A673 (cell line): ENCODE results near the gene DNAI7.

Experiments
- CTCF ChIP-seq: fragments of 300-800, 200-600 bp; sonication (generic); conservative IDR thresholded peaks from 2 replicates; pipeline ENCODE4 v1.5.1; 2017; ENCODE audit warnings: low read depth, mild to moderate bottlenecking, antibody characterized with exemption, low read length, moderate library complexity, mixed read lengths
- EZH2 ChIP-seq: fragments of 200-600 bp; sonication (generic); IDR thresholded peaks from 2 replicates; pipeline ENCODE4 v1.6.1; 2017; ENCODE audit warnings: borderline replicate concordance, low read depth, mild to moderate bottlenecking, mixed read lengths, antibody characterized with exemption, low read length; ENCODE audit not compliant: poor library complexity, severe bottlenecking

- TF ChIP-seq CTCF (no peak), EZH2 (no peak)
These were observed 120.8 kb downstream of the DNAI7 start for GRCh38 chr12:25074113-25074512.
